CD14-positive monocyte (primary cell): ENCODE results near the gene PPP2CA. TPM values are rescaled to one million over a fixed set of nuclear protein-coding genes. Genes with fewer than 3 reads are reported as not detected.

Experiments used
- DNase-seq, 3 donors: peaks; one replicate each; pipeline ENCODE4 v3.0.0-alpha.2; 2011 to 2022
- H2AFZ ChIP-seq: 2 replicates; pipeline ENCODE4 v1.6.0; 2012; ENCODE audit warnings: mild to moderate bottlenecking, low read depth, low read length, inconsistent platforms; ENCODE audit not compliant: insufficient read depth, poor library complexity, severe bottlenecking
- H3K27ac ChIP-seq, 2 donors: 1 replicate in 1 of 2; 2 replicates in 1 of 2; pipeline ENCODE4 v1.5.1; 2012 to 2013; ENCODE audit warnings: low read length in 2 of 2, control low read depth in 1 of 2, inconsistent platforms in 1 of 2, low read depth in 1 of 2, mild to moderate bottlenecking in 1 of 2
- H3K27me3 ChIP-seq, 2 donors: one replicate each; pipeline versions ENCODE4 v1.6.0 to v1.6.1; 2011 to 2013; ENCODE audit warnings: low read length in 2 of 2; ENCODE audit not compliant: control insufficient read depth in 2 of 2, insufficient read depth in 2 of 2
- H3K36me3 ChIP-seq, 2 donors: replicated peaks in 1 of 2; 1 replicate in 1 of 2; 2 replicates in 1 of 2; pipeline versions ENCODE4 v1.5.1 to v1.6.1; 2012 to 2013; ENCODE audit warnings: low read length in 2 of 2, control low read depth in 1 of 2, inconsistent platforms in 1 of 2, mild to moderate bottlenecking in 1 of 2; ENCODE audit not compliant: insufficient read depth in 2 of 2, control insufficient read depth in 1 of 2
- H3K4me1 ChIP-seq, 2 donors: 1 replicate in 1 of 2; 2 replicates in 1 of 2; pipeline versions ENCODE4 v1.5.1 to v1.6.1; 2012 to 2013; ENCODE audit warnings: low read length in 2 of 2, control low read depth in 1 of 2, inconsistent platforms in 1 of 2, mild to moderate bottlenecking in 1 of 2, moderate library complexity in 1 of 2; ENCODE audit not compliant: insufficient read depth in 2 of 2, control insufficient read depth in 1 of 2
- H3K4me2 ChIP-seq: replicated peaks from 2 replicates; pipeline ENCODE3; 2012; ENCODE audit warnings: low read length, moderate library complexity, mild to moderate bottlenecking; ENCODE audit not compliant: poor library complexity, severe bottlenecking; ENCODE audit errors: extremely low read depth
- H3K4me3 ChIP-seq, 3 experiments: fragments of 200-600 bp in 1 of 3; sonication (generic) in 1 of 3; replicated peaks in 1 of 3; 1 replicate in 2 of 3; 2 replicates in 1 of 3; pipeline ENCODE4 v1.5.1; 2011 to 2013; ENCODE audit warnings: low read length in 3 of 3, mild to moderate bottlenecking in 3 of 3, control low read depth in 2 of 3, low read depth in 2 of 3, inconsistent platforms in 1 of 3, moderate library complexity in 1 of 3
- H3K79me2 ChIP-seq: 2 replicates; pipeline ENCODE4 v1.6.0; 2012; ENCODE audit warnings: mild to moderate bottlenecking, control low read depth, inconsistent platforms, low read length, moderate library complexity; ENCODE audit not compliant: insufficient read depth
- H3K9ac ChIP-seq: 2 replicates; pipeline ENCODE4 v1.6.0; 2017; ENCODE audit warnings: low read length, mild to moderate bottlenecking; ENCODE audit not compliant: insufficient read depth, poor library complexity, severe bottlenecking
- H3K9me3 ChIP-seq, 2 donors: replicated peaks in 1 of 2; 1 replicate in 1 of 2; 2 replicates in 1 of 2; pipeline versions ENCODE4 v1.5.1 to v1.6.1; 2012 to 2013; ENCODE audit warnings: low read length in 2 of 2, control low read depth in 1 of 2; ENCODE audit not compliant: control insufficient read depth in 1 of 2, insufficient read depth in 1 of 2
- H4K20me1 ChIP-seq: 2 replicates; pipeline ENCODE4 v1.6.0; 2012; ENCODE audit warnings: mild to moderate bottlenecking, low read length, control low read depth, moderate library complexity; ENCODE audit not compliant: insufficient read depth
- H3K27ac Mint-ChIP-seq, 7 donors: one replicate each; pipeline ENCODE4 v1.8.0; 2020; ENCODE audit warnings: mild to moderate bottlenecking in 7 of 7, mixed read lengths in 7 of 7, moderate library complexity in 6 of 7, inconsistent platforms in 2 of 7
- H3K27me3 Mint-ChIP-seq, 3 donors: one replicate each; pipeline ENCODE4 v1.8.0; 2021 to 2022; ENCODE audit warnings: low read depth in 3 of 3, mild to moderate bottlenecking in 3 of 3, mixed read lengths in 3 of 3, moderate library complexity in 3 of 3, inconsistent platforms in 1 of 3
- H3K36me3 Mint-ChIP-seq, 2 donors: one replicate each; pipeline ENCODE4 v1.8.0; 2020; ENCODE audit warnings: mixed read lengths in 2 of 2, inconsistent platforms in 1 of 2, mild to moderate bottlenecking in 1 of 2
- H3K4me1 Mint-ChIP-seq: one replicate; pipeline ENCODE4 v1.8.0; 2020; ENCODE audit warnings: mild to moderate bottlenecking, mixed read lengths
- H3K4me3 Mint-ChIP-seq, 2 donors: one replicate each; pipeline ENCODE4 v1.8.0; 2020; ENCODE audit warnings: mild to moderate bottlenecking in 2 of 2, mixed read lengths in 2 of 2, moderate library complexity in 1 of 2
- H3K9me3 Mint-ChIP-seq, 7 donors: one replicate each; pipeline ENCODE4 v1.8.0; 2020 to 2022; ENCODE audit warnings: mixed read lengths in 7 of 7, mild to moderate bottlenecking in 6 of 7, moderate library complexity in 6 of 7, inconsistent platforms in 2 of 7
- CTCF ChIP-seq: fragments of 200-600 bp; IDR thresholded peaks from one replicate; pipeline ENCODE4 v1.8.0; 2022; ENCODE audit warnings: antibody characterized with exemption, mild to moderate bottlenecking
- WGBS: methylation state at CpG from one replicate; pipeline ENCODE4 v1.1.5; 2013; ENCODE audit warnings: missing lambda C conversion rate; ENCODE audit not compliant: insufficient coverage; 5-methylcytosine and 5-hydroxymethylcytosine counted together
- intact Hi-C, 2 donors: fragments of 100-400 bp; cut with micrococcal nuclease; formaldehyde crosslinking; loops; one replicate each; pipeline versions ENCODE4 v1.15.0 to v1.15.1; 2023
- polyA plus RNA-seq, 3 donors: library from polyadenylated mRNA; depleted of rRNA in 1 of 3; unstranded in 2 of 3; stranded (reverse) in 1 of 3; fragments of 300-500 nt in 2 of 3; fragments of >200 nt in 1 of 3; fragmentation: Illumina TruSeq in 2 of 3; gene quantifications; 1 replicate in 2 of 3; 2 replicates in 1 of 3; pipeline ENCODE4 v1.2.3, GENCODE V29; 2012 to 2021
- small RNA-seq: library from RNA; depleted of rRNA; stranded (forward); fragments of <200 nt; gene quantifications from one replicate; pipeline ENCODE3, GENCODE V24; 2012; ENCODE audit warnings: low read depth; ENCODE audit not compliant: insufficient read length

Gene PPP2CA
- polyA plus RNA-seq, 3 donors, result 82.5 to 245 (median 225) TPM

- Histone ChIP-seq H3K4me3 (no peak overlapping the region), H4K20me1 (peaks cover 80% of the 10 kb centered on the region), H2AFZ (no peak overlapping the region), H3K79me2 (no peaks in the 10 kb centered on the region), H3K27ac (no peak overlapping the region), H3K9ac (no peak overlapping the region), H3K27me3 (no peaks in the 10 kb centered on the region), H3K36me3 (peaks cover 47 to 82% of the 10 kb centered on the region in 2 donors), H3K4me2 (no peak overlapping the region), H3K9me3 (no peaks in the 10 kb centered on the region), H3K4me1 (peaks cover 0 to 6% of the 10 kb centered on the region in 2 donors)
- H3K9me3 Mint-ChIP-seq, result no peaks in the 10 kb centered on the region
- TF ChIP-seq CTCF, result no peak
- intact Hi-C loops, result no loop called here
- H3K36me3 Mint-ChIP-seq, result peaks cover 48 to 66% of the 10 kb centered on the region in 2 donors
- H3K27me3 Mint-ChIP-seq, result peaks cover 0 to 5% (median 0%) of the 10 kb centered on the region in 3 donors
- DNase-seq, result peak in 1 of 3 donors; percentile 2
- peaks cover 9% of the 10 kb centered on the region for H3K4me1 Mint-ChIP-seq
- no CpG with 5 or more reads among the region's 1 CpG for WGBS
- H3K27ac Mint-ChIP-seq, result peak overlapping the region in 2 of 7 donors; percentile 32 to 47
- no peak overlapping the region for H3K4me3 Mint-ChIP-seq
Measured at GRCh38 chr5:134145041-134145757, 80.7 kb downstream of the PPP2CA start.

Small RNA genes within 50 kb of the gene (small RNA-seq; reads per million reads assigned to genes)
- not detected for gene MIR3661

Other genes starting within 250 kb of the PPP2CA start
- 100 to 1,000 TPM in 1 of 3 donors, 10 to 100 TPM in 2; 59.9 to 107 (median 84.4) TPM for gene VDAC1, start 221.1 kb downstream of the PPP2CA start, polyA plus RNA-seq
- under 1 TPM; 0.15 to 0.84 (median 0.83) TPM for gene TCF7, start 111.4 kb downstream of the PPP2CA start, polyA plus RNA-seq
- gene SKP1, start 49.1 kb downstream of the PPP2CA start, polyA plus RNA-seq, result 100 to 1,000 TPM; 182 to 787 (median 735) TPM
- under 1 TPM in 2 of 3 donors, not detected in 1; 0.12 to 0.47 TPM for gene CDKL3, start 141.1 kb upstream of the PPP2CA start, polyA plus RNA-seq
- gene UBE2B, start 145.5 kb upstream of the PPP2CA start, polyA plus RNA-seq, result 10 to 100 TPM; 30.6 to 68.6 (median 43.4) TPM
- gene CDKN2AIPNL, start 185.8 kb upstream of the PPP2CA start, polyA plus RNA-seq, result 10 to 100 TPM in 2 of 3 donors, 1 to 10 TPM in 1; 6.9 to 20.0 (median 15.0) TPM